Vagina (tissue), 2 donors: ENCODE results near the gene ITLN2. TPM values are rescaled to one million over a fixed set of nuclear protein-coding genes. Genes with fewer than 3 reads are reported as not detected.
"Not testable (repeated sequence)": the region's sequence is repeated elsewhere in the genome, so short reads cannot be mapped to it uniquely, and the experiment has no call there.

Experiments
- DNase-seq, 2 donors: peaks; one replicate each; pipeline ENCODE4 v3.0.0-alpha.2; 2017; ENCODE audit errors: extremely low spot score in 2 of 2
- H3K27ac ChIP-seq: fragments of 200-600 bp; sonication (generic); one replicate; pipeline ENCODE4 v1.5.1; 2019
- H3K27me3 ChIP-seq: fragments of 200-600 bp; sonication (generic); one replicate; pipeline ENCODE4 v1.5.1; 2019
- H3K36me3 ChIP-seq, 2 donors: fragments of 200-600 bp; sonication (generic); one replicate each; pipeline ENCODE4 v1.5.1; 2017 to 2019
- H3K4me1 ChIP-seq: fragments of 200-600 bp; sonication (generic); one replicate; pipeline ENCODE4 v1.5.1; 2019
- H3K4me3 ChIP-seq, 2 donors: fragments of 200-600 bp; sonication (generic); 1 replicate in 1 of 2; 2 replicates in 1 of 2; pipeline ENCODE4 v1.5.1; 2016 to 2019
- H3K9me3 ChIP-seq: fragments of 200-600 bp; sonication (generic); one replicate; pipeline ENCODE4 v1.5.1; 2019
- POLR2A ChIP-seq, 2 donors: fragments of 450-650 bp; IDR thresholded peaks; one replicate each; pipeline ENCODE4 v1.6.1; 2017; ENCODE audit warnings: antibody characterized with exemption in 2 of 2, mild to moderate bottlenecking in 2 of 2, moderate library complexity in 2 of 2
- POLR2AphosphoS5 ChIP-seq, 2 donors: sonication (generic); formaldehyde crosslinking; IDR thresholded peaks; one replicate each; pipeline ENCODE4 v1.9.0; 2017; ENCODE audit warnings: antibody characterized with exemption in 2 of 2, mild to moderate bottlenecking in 2 of 2, low read depth in 1 of 2; ENCODE audit not compliant: insufficient read depth in 1 of 2
- intact Hi-C: fragments of 100-400 bp; cut with DNase I; formaldehyde crosslinking; loops from one replicate; pipeline ENCODE4 v1.15.1; 2023
- total RNA-seq: library from RNA; depleted of rRNA; stranded (reverse); fragments of >200 nt; gene quantifications from one replicate; pipeline ENCODE4 v1.2.3, GENCODE V29; 2016
- TF ChIP-seq, protein P1 (sequence below), 3 experiments: fragments of 450-650 bp in 2 of 3; fragments of 200-600 bp in 1 of 3; sonication (generic) in 1 of 3; IDR thresholded peaks; one replicate each; pipeline ENCODE4 v1.5.1; 2017 to 2019; ENCODE audit warnings: antibody characterized with exemption in 3 of 3, mild to moderate bottlenecking in 2 of 3, moderate library complexity in 2 of 3

ITLN2 gene
- total RNA-seq, 1 donor from 2014 or later: 2.0 TPM

- H3K27me3 ChIP-seq: no peaks in the 10 kb centered on the region
- no peak overlapping the region for H3K27ac ChIP-seq
- H3K4me3 ChIP-seq: no peak overlapping the region
- no peaks in the 10 kb centered on the region for H3K4me1 ChIP-seq
- no peaks in the 10 kb centered on the region for H3K9me3 ChIP-seq
- H3K36me3 ChIP-seq: no peaks in the 10 kb centered on the region
- intact Hi-C loops: loop anchor here (5.0 kb wide), 1 partner anchor 1152 kb away; no protein-coding TSS in a partner anchor
- DNase-seq: no peak
- TF ChIP-seq POLR2AphosphoS5 (IDR thresholded peaks at IDR 0.05; ENCODE audit: insufficient read depth in 1 of 2, low read depth in 1 of 2) (no peak), POLR2A (IDR thresholded peaks at IDR 0.05) (no peak)
- TF ChIP-seq, protein P1, sequence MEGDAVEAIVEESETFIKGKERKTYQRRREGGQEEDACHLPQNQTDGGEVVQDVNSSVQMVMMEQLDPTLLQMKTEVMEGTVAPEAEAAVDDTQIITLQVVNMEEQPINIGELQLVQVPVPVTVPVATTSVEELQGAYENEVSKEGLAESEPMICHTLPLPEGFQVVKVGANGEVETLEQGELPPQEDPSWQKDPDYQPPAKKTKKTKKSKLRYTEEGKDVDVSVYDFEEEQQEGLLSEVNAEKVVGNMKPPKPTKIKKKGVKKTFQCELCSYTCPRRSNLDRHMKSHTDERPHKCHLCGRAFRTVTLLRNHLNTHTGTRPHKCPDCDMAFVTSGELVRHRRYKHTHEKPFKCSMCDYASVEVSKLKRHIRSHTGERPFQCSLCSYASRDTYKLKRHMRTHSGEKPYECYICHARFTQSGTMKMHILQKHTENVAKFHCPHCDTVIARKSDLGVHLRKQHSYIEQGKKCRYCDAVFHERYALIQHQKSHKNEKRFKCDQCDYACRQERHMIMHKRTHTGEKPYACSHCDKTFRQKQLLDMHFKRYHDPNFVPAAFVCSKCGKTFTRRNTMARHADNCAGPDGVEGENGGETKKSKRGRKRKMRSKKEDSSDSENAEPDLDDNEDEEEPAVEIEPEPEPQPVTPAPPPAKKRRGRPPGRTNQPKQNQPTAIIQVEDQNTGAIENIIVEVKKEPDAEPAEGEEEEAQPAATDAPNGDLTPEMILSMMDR (IDR thresholded peaks at IDR 0.05): no peak
Observed at GRCh38 chr1:160935527-160936258, 18.9 kb downstream of the ITLN2 start.

DNA sequence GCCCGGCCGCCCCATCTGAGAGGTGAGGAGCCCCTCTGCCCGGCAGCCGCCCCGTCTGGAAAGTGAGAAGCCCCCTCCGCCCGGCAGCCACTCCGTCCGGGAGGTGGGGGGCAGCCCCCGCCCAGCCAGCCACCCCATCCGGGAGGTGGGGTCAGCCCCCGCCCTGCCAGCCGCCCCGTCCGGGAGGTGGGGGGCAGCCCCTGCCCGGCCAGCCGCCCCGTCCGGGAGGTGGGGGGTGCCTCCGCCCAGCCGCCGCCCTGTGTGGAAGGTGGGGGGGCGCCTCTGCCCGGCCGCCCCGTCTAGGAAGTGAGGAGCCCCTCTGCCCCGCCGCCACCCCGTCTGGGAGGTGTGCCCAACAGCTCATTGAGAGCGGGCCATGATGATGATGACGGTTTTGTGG lies 21.3 kb downstream of the ITLN2 start:
- DNase-seq: not testable (repeated sequence)

DNA sequence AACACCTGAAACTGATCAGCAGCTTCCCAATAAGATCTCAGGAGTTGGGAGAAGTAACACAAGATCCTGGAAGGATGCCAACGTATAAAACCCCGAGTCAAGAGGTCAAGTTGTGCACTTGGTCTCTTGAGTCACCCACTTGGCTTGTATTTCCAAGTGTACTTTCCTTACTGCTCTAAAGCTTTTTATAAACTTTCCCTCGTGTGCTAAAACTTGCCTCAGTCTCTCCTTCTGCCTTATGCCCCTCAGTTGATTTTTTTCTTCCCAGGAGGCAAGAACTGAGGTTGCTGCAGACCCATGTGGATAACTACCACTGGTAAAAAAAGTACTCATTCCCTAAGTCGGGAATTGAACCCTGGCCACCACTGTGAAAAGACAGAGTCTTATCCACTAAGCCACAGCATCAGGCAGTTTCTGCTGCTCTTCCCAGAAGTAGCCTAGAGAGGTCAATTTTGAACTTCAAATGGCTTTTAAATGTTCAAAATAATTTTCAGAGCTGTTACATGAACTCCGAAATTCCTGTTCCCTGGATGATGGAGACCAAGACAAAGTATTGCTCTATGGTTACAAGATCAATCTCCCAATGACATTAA lies 28.9 kb downstream of the ITLN2 start:
- no peak for TF ChIP-seq POLR2AphosphoS5 (IDR thresholded peaks at IDR 0.05; ENCODE audit: insufficient read depth in 1 of 2, low read depth in 1 of 2)
- intact Hi-C loops: no loop called here
- Histone ChIP-seq H3K36me3 (no peaks in the 10 kb centered on the region), H3K27ac (no peak overlapping the region), H3K4me3 (no peak overlapping the region), H3K4me1 (no peaks in the 10 kb centered on the region), H3K9me3 (no peaks in the 10 kb centered on the region), H3K27me3 (no peaks in the 10 kb centered on the region)
- DNase-seq: no peak

More for the DNA sequence above, 21.3 kb downstream of the ITLN2 start:
- H3K4me1 ChIP-seq, H3K36me3 ChIP-seq, intact Hi-C loops, H3K27me3 ChIP-seq, H3K4me3 ChIP-seq, H3K27ac ChIP-seq, H3K9me3 ChIP-seq: not testable (repeated sequence)

DNA sequence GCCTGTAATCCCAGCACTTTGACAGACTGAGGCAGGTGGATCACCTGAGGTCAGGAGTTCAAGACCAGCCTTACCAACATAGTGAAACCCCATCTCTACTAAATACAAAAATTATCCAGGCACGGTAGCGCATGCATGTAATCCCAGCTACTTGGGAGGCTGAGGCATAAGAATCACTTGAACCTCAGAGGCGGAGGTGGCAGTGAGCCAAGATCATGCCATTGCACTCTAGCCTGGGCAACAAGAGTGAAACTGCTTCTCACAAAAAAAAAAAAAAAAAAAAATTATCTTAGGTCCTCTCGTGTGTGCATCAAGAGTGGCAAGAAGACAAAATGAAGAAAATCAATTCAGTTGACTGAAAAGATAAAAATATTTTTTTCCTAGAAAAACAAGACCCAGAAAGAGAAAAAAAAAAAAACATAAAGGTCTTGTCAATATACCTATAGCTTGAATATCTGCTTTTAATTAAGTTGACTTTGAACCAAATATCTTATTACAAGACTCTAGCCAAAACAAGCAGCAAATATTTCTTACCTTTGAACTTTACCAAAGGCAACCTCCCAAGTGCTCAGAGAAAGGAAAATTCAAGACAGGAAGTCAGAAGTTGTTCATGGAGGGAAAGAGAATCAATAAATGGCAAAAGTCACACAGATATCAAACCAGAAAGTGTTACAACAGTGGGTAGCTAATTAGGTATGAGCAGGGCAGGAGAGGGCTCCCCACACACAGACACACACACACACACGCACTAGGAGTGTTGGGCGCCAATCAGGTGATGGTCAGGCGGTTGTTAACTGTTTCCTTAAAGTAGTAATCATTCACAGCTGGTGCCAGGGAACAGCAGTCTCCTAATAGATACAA lies 29.6 kb downstream of the ITLN2 start:
- TF ChIP-seq, protein P1 (IDR thresholded peaks at IDR 0.05): no peak
- TF ChIP-seq POLR2A (IDR thresholded peaks at IDR 0.05): no peak
- TF ChIP-seq POLR2AphosphoS5 (IDR thresholded peaks at IDR 0.05; ENCODE audit: insufficient read depth in 1 of 2, low read depth in 1 of 2): no peak
- H3K4me1 ChIP-seq: no peaks in the 10 kb centered on the region
- H3K36me3 ChIP-seq: no peaks in the 10 kb centered on the region
- no peak for DNase-seq
- no peaks in the 10 kb centered on the region for H3K9me3 ChIP-seq
- intact Hi-C loops: no loop called here
- no peaks in the 10 kb centered on the region for H3K27me3 ChIP-seq
- no peak overlapping the region for H3K4me3 ChIP-seq
- no peak overlapping the region for H3K27ac ChIP-seq

DNA sequence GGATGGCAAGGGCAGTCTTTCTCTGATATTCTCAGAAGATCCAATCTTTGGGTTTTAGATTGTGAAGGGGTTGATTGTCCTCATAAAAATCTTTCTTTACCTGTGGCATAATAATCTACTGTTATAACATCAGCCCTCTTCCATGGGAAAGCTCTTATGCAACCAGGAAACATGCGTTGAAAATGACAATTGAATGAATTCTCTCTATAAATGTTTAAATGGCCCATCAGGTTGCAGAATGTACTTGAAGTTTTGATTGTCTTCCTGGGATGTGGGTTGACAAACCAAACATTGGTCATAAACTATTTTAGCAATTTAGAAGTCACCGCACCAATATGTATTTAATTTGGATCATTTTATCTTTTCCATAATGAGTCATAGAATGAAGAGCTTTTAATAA lies 37.9 kb downstream of the ITLN2 start:
- intact Hi-C loops: no loop called here
- TF ChIP-seq POLR2AphosphoS5 (IDR thresholded peaks at IDR 0.05; ENCODE audit: insufficient read depth in 1 of 2, low read depth in 1 of 2) (no peak), POLR2A (IDR thresholded peaks at IDR 0.05) (no peak)
- TF ChIP-seq, protein P1 (IDR thresholded peaks at IDR 0.05): no peak
- DNase-seq: no peak
- H3K36me3 ChIP-seq: no peaks in the 10 kb centered on the region
- H3K4me3 ChIP-seq: no peak overlapping the region
- no peak overlapping the region for H3K27ac ChIP-seq
- H3K4me1 ChIP-seq: no peaks in the 10 kb centered on the region
- H3K9me3 ChIP-seq: no peaks in the 10 kb centered on the region
- no peaks in the 10 kb centered on the region for H3K27me3 ChIP-seq

DNA sequence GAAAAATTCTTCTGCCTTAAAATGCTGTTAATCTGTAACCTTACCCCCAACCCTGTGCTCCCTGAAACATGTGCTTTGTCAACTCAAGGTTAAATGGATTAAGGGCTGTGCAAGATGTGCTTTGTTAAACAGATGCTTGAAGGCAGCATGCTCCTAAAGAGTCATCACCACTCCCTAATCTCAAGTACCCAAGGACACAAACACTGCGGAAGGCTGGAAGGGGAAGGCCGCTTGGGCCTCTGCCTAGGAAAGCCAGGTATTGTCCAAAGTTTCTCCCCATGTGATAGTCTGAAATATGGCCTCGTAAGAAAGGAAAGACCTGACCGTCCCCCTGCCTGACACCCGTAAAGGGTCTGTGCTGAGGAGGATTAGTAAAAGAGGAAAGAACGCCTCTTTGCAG lies 41.4 kb downstream of the ITLN2 start:
- H3K27ac ChIP-seq, H3K36me3 ChIP-seq, DNase-seq, intact Hi-C loops, H3K4me1 ChIP-seq, H3K9me3 ChIP-seq, H3K4me3 ChIP-seq, H3K27me3 ChIP-seq: not testable (repeated sequence)
